Neural progenitor cell (in vitro differentiated cells): ENCODE data around the gene NR2F1-AS1. TPM values are rescaled to one million over a fixed set of nuclear protein-coding genes. Genes with fewer than 3 reads are reported as not detected.

Source experiments
- DNase-seq: peaks from one replicate; pipeline ENCODE4 v3.0.0-alpha.2; 2016; ENCODE audit warnings: low spot score
- H2AFZ ChIP-seq: fragments of 200-600 bp; sonication (generic); replicated peaks from 2 replicates; pipeline ENCODE4 v1.6.1; 2016; ENCODE audit warnings: antibody characterized with exemption
- H3F3A ChIP-seq: fragments of 200-600 bp; sonication (generic); 2 replicates; pipeline ENCODE4 v1.6.1; 2016; ENCODE audit warnings: antibody characterized with exemption, low read depth
- H3K27ac ChIP-seq: fragments of 200-600 bp; sonication (generic); 2 replicates; pipeline ENCODE4 v1.5.1; 2016; ENCODE audit warnings: mild to moderate bottlenecking
- H3K27me3 ChIP-seq: fragments of 200-600 bp; sonication (generic); 2 replicates; pipeline ENCODE4 v1.6.1; 2016; ENCODE audit warnings: mild to moderate bottlenecking, moderate library complexity
- H3K36me3 ChIP-seq: fragments of 200-600 bp; sonication (generic); 2 replicates; pipeline ENCODE4 v1.5.1; 2016
- H3K4me1 ChIP-seq: fragments of 200-600 bp; sonication (generic); 2 replicates; pipeline ENCODE4 v1.6.1; 2016; ENCODE audit warnings: mixed run types
- H3K4me2 ChIP-seq: fragments of 200-600 bp; sonication (generic); 2 replicates; pipeline ENCODE4 v1.6.1; 2016
- H3K4me3 ChIP-seq: fragments of 200-600 bp; sonication (generic); 2 replicates; pipeline ENCODE4 v1.5.1; 2016
- H3K79me2 ChIP-seq: fragments of 200-600 bp; sonication (generic); 2 replicates; pipeline ENCODE4 v1.6.1; 2016; ENCODE audit warnings: low read depth
- H3K9ac ChIP-seq: fragments of 200-600 bp; sonication (generic); 2 replicates; pipeline ENCODE4 v1.6.1; 2016
- H3K9me3 ChIP-seq: fragments of 200-600 bp; sonication (generic); 2 replicates; pipeline ENCODE4 v1.5.1; 2016; ENCODE audit warnings: low read depth
- H4K20me1 ChIP-seq: fragments of 200-600 bp; sonication (generic); 2 replicates; pipeline ENCODE4 v1.6.1; 2016; ENCODE audit warnings: low read depth
- H3K27ac Mint-ChIP-seq: 3 replicates; pipeline ENCODE4 v1.8.0; 2021; ENCODE audit warnings: mixed read lengths
- H3K27me3 Mint-ChIP-seq: 2 replicates; pipeline ENCODE4 v1.8.0; 2022; ENCODE audit warnings: low read depth, mild to moderate bottlenecking, inconsistent platforms, moderate library complexity, mixed read lengths; ENCODE audit not compliant: insufficient read depth
- H3K36me3 Mint-ChIP-seq: 3 replicates; pipeline ENCODE4 v1.8.0; 2021; ENCODE audit warnings: mixed read lengths
- H3K4me1 Mint-ChIP-seq: 3 replicates; pipeline ENCODE4 v1.8.0; 2021; ENCODE audit warnings: mixed read lengths
- H3K4me3 Mint-ChIP-seq: 3 replicates; pipeline ENCODE4 v1.8.0; 2021; ENCODE audit warnings: mild to moderate bottlenecking, moderate library complexity, mixed read lengths
- H3K9me3 Mint-ChIP-seq: 3 replicates; pipeline ENCODE4 v1.8.0; 2020; ENCODE audit warnings: mixed read lengths
- EZH2 ChIP-seq: fragments of 200-600 bp; sonication (generic); IDR thresholded peaks from 2 replicates; pipeline ENCODE4 v1.6.1; 2017; ENCODE audit warnings: antibody characterized with exemption, mild to moderate bottlenecking, moderate library complexity
- EZH2phosphoT487 ChIP-seq: fragments of 200-600 bp; sonication (generic); IDR thresholded peaks from 2 replicates; pipeline ENCODE4 v1.6.1; 2017; ENCODE audit warnings: antibody characterized with exemption
- total RNA-seq: library from RNA; depleted of rRNA; stranded (reverse); fragments of >200 nt; gene quantifications from 2 replicates; pipeline ENCODE4 v1.2.3, GENCODE V29; 2015; ENCODE audit warnings: low replicate concordance
- TF ChIP-seq, protein P1 (sequence below): fragments of 200-600 bp; sonication (generic); IDR thresholded peaks from 2 replicates; pipeline ENCODE4 v1.5.1; 2017; ENCODE audit warnings: antibody characterized with exemption, mild to moderate bottlenecking

The NR2F1-AS1 gene
- total RNA-seq, 1 donor from 2014 or later, result 9.3 TPM

DNA sequence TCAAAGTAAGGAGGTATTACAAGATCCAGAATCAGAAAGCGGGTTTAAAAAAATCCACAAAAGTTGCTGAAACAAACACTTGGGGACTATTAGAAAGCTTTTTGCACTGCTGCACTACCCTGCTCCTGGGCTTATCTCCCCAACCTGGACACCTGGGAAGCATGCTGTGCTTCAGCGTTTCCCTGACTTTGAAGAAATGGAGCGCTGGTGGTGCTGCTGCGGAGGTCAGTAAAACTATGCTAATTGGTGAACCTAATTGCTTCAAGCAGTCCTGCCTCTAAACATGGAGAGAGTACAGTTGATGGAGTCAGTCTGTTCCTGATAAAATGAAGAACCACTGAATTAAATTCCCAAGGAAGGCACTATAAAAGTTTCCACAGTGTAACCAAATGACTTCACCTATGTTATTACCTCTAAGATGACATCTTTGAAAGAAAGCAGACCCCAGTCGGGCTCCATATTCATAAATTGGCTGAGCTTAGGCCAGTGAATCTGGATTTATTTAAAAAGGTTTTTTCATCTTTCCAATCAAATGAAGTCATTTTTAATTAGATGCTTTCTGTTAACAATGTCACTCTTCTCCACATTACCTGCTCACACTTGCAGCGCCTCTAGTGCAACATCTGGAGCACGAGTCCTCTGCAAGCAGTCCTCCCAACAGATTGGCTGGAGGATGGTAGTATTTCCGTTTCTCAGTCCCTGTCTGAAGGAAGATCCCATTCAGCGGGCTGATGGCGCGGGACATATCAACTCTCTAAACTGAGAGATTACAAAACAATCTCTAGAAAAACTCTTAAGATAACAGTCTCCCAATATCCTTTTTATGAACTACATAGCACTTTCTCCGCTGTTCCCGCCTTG lies 11.5 kb downstream of the NR2F1-AS1 start:
- H3K27me3 ChIP-seq, result peaks cover 88% of the 10 kb centered on the region
- H4K20me1 ChIP-seq, result peaks cover 22% of the 10 kb centered on the region
- Mint-ChIP-seq H3K4me1 (peaks cover 55% of the 10 kb centered on the region), H3K9me3 (peaks cover 4% of the 10 kb centered on the region), H3K27me3 (peaks cover 14% of the 10 kb centered on the region), H3K27ac (no peak overlapping the region), H3K36me3 (peaks cover 22% of the 10 kb centered on the region), H3K4me3 (peak overlapping the region; percentile 15)
- H3K79me2 ChIP-seq, result no peaks in the 10 kb centered on the region
- H3K9me3 ChIP-seq, result no peaks in the 10 kb centered on the region
- H3K4me1 ChIP-seq, result peaks cover 51% of the 10 kb centered on the region
- DNase-seq, result peak; percentile 40
- peak overlapping the region; percentile 90 for H3K4me2 ChIP-seq
- TF ChIP-seq EZH2phosphoT487 (no peak), EZH2 (no peak)
- TF ChIP-seq, protein P1, sequence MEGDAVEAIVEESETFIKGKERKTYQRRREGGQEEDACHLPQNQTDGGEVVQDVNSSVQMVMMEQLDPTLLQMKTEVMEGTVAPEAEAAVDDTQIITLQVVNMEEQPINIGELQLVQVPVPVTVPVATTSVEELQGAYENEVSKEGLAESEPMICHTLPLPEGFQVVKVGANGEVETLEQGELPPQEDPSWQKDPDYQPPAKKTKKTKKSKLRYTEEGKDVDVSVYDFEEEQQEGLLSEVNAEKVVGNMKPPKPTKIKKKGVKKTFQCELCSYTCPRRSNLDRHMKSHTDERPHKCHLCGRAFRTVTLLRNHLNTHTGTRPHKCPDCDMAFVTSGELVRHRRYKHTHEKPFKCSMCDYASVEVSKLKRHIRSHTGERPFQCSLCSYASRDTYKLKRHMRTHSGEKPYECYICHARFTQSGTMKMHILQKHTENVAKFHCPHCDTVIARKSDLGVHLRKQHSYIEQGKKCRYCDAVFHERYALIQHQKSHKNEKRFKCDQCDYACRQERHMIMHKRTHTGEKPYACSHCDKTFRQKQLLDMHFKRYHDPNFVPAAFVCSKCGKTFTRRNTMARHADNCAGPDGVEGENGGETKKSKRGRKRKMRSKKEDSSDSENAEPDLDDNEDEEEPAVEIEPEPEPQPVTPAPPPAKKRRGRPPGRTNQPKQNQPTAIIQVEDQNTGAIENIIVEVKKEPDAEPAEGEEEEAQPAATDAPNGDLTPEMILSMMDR, result no peak
- H3K36me3 ChIP-seq, result no peaks in the 10 kb centered on the region
- no peak overlapping the region for H3K9ac ChIP-seq
- no peak overlapping the region for H2AFZ ChIP-seq
- peak overlapping the region; percentile 36 for H3K4me3 ChIP-seq
- H3K27ac ChIP-seq, result no peak overlapping the region
- H3F3A ChIP-seq, result peaks cover 53% of the 10 kb centered on the region

DNA sequence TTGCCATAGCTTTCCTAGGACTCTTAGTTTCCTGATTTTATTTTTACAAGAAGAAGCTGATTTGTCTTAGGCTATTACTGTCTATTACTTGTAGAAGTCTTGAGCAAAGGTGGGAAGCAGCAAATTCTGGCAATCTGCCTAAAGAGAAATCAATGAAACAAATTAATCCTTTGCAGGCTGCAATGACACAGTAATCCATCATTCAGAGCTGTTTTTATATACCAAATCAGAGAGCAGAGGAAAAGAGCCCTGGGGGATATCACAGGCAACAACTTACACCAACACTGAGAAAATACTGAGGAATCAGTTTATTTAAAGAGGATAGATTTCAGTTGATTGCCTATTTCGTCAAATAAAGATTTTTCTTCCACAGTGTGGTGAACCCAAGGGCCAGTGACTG lies 13.6 kb downstream of the NR2F1-AS1 start:
- no peak overlapping the region for H3K27ac Mint-ChIP-seq
- Histone ChIP-seq H3K27me3 (peaks cover 67% of the 10 kb centered on the region), H3K27ac (no peak overlapping the region), H3K36me3 (no peaks in the 10 kb centered on the region), H3K79me2 (no peaks in the 10 kb centered on the region), H3K4me1 (peaks cover 34% of the 10 kb centered on the region), H3K9ac (no peak overlapping the region), H3K4me2 (no peak overlapping the region), H2AFZ (no peak overlapping the region), H4K20me1 (peaks cover 7% of the 10 kb centered on the region), H3K9me3 (no peaks in the 10 kb centered on the region), H3F3A (peaks cover 32% of the 10 kb centered on the region), H3K4me3 (no peak overlapping the region)
- TF ChIP-seq EZH2, result no peak
- TF ChIP-seq EZH2phosphoT487, result no peak
- TF ChIP-seq, protein P1, result no peak
- peaks cover 34% of the 10 kb centered on the region for H3K4me1 Mint-ChIP-seq
- DNase-seq, result no peak
- H3K9me3 Mint-ChIP-seq, result peaks cover 8% of the 10 kb centered on the region
- H3K4me3 Mint-ChIP-seq, result no peak overlapping the region
- peaks cover 5% of the 10 kb centered on the region for H3K27me3 Mint-ChIP-seq
- H3K36me3 Mint-ChIP-seq, result peaks cover 37% of the 10 kb centered on the region

DNA sequence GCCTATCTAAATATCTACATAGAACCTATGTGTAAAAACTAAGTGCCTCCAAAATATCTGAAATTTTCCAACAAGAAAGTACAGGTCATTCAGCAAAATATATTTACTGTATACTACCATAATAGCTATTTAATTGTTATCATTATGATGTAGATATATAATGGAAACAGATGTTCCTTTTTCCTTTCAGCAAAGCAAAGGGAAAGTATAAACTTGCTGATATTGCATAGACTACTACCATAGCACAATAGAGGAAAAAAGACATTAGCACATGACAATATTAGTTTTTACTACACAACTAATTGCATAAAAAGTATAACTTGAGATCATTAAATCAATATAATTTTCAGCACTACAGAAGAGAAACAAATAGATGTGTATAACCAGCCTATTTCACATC lies 14.9 kb downstream of the NR2F1-AS1 start:
- peaks cover 2% of the 10 kb centered on the region for H3K27me3 Mint-ChIP-seq
- Histone ChIP-seq H3K4me2 (no peak overlapping the region), H3K79me2 (no peaks in the 10 kb centered on the region), H3K4me3 (no peak overlapping the region), H3F3A (peaks cover 18% of the 10 kb centered on the region), H2AFZ (no peak overlapping the region), H3K36me3 (no peaks in the 10 kb centered on the region), H3K9ac (no peak overlapping the region), H3K9me3 (no peaks in the 10 kb centered on the region), H3K4me1 (peaks cover 20% of the 10 kb centered on the region), H4K20me1 (no peaks in the 10 kb centered on the region), H3K27ac (no peak overlapping the region), H3K27me3 (peaks cover 54% of the 10 kb centered on the region)
- peaks cover 23% of the 10 kb centered on the region for H3K4me1 Mint-ChIP-seq
- DNase-seq, result no peak
- peaks cover 5% of the 10 kb centered on the region for H3K9me3 Mint-ChIP-seq
- TF ChIP-seq EZH2 (no peak), EZH2phosphoT487 (no peak)
- TF ChIP-seq, protein P1, result no peak
- no peak overlapping the region for H3K27ac Mint-ChIP-seq
- no peak overlapping the region for H3K4me3 Mint-ChIP-seq
- H3K36me3 Mint-ChIP-seq, result peaks cover 35% of the 10 kb centered on the region
